GM21576 (cell line): ENCODE data around the gene LRRC8D.
"Not testable (repeated sequence)": the region's sequence is repeated elsewhere in the genome, so short reads cannot be mapped to it uniquely, and the experiment has no call there.

ENCODE experiments used
- ATAC-seq: cut with Tn5 transposase; IDR thresholded peaks from one replicate; pipeline ENCODE4 v1.9.1; 2021; ENCODE audit warnings: mild to moderate bottlenecking, moderate library complexity; ENCODE audit not compliant: unreplicated experiment

Gene LRRC8D

DNA sequence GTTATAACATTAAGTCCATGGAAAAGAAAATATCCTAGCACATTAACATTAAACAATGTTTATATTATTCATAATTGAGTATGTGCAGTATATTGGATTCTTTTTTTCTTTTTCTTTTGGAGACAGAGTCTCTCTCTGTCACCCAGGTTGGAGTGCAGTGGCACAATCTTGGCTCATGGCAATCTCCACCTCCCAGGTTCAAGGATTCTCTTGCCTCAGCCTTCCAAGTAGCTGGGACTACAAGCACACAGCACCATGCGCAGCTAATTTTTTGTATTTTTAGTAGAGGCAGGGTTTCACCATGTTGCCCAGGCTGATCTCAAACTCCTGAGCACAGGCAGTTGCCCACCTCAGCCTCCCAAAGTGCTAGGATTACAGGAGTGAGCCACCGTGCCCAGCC lies 162.0 kb downstream of the LRRC8D start:
- ATAC-seq = not testable (repeated sequence)

DNA sequence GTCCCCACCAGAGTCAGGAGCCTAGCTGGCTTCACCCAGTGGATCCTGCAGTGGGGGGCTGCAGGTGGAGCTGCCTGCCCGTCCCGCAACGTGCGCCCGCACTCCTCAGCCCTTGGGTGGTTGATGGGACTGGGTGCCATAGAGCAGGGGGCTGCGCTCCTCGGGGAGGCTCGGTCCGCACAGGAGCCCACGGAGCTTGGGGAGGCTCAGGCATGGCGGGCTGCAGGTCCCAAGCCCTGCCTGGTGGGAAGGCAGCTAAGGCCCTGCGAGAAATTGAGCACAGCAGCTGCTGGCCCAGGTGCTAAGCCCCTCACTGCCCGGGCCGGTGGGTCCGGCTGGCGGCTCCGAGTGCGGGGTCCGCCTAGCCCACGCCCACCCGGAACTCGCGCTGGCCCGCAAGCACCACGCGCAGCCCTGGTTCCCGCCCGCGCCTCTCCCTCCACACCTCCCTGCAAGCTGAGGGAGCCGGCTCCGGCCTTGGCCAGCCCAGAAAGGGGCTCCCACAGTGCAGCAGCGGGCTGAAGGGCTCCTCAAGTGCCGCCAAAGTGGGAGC lies 163.8 kb downstream of the LRRC8D start:
- not testable (repeated sequence) for ATAC-seq

DNA sequence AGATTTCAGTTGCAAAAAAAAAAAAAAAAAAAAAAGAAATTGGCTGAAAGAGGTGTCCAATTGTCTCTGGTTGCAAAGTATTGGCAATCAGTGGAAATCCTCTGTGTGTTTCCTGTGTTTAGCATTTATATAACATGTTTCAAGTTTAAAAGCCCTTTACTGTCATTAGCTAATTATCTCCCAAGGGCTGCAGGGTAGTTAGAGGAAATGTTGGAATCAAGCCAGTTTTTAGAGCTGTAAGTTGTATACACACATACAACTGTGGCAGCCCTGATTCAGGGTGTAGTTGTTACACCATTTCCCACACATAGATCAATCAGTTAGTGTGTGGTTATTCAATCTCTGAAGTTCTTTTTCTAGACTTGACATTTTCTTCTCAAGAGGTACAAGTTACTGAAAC lies 165.2 kb downstream of the LRRC8D start:
- ATAC-seq = no peak
